Breast epithelium (tissue), 4 donors: ENCODE measurements around the gene SLC29A2. TPM values are rescaled to one million over a fixed set of nuclear protein-coding genes. Genes with fewer than 3 reads are reported as not detected.

ENCODE experiments used
- DNase-seq, 2 donors: peaks; one replicate each; pipeline ENCODE4 v3.0.0-alpha.2; 2019; ENCODE audit warnings: low spot score in 2 of 2
- H3K27ac ChIP-seq, 2 donors: fragments of 200-600 bp; sonication (generic) in 1 of 2; one replicate each; pipeline ENCODE4 v1.5.1; 2016 to 2019; ENCODE audit warnings: mild to moderate bottlenecking in 1 of 2
- H3K27me3 ChIP-seq, 2 donors: fragments of 200-600 bp; sonication (generic) in 1 of 2; one replicate each; pipeline versions ENCODE4 v1.5.1 to v1.6.0; 2017 to 2019; ENCODE audit warnings: control low read depth in 1 of 2, mild to moderate bottlenecking in 1 of 2
- H3K36me3 ChIP-seq: fragments of 200-600 bp; one replicate; pipeline ENCODE4 v1.5.1; 2019
- H3K4me1 ChIP-seq, 2 donors: fragments of 200-600 bp; sonication (generic); one replicate each; pipeline ENCODE4 v1.5.1; 2016 to 2019; ENCODE audit warnings: control low read depth in 1 of 2
- H3K4me3 ChIP-seq, 3 donors: fragments of 200-600 bp; sonication (generic); 1 replicate in 2 of 3; 2 replicates in 1 of 3; pipeline ENCODE4 v1.5.1; 2016 to 2019; ENCODE audit warnings: mild to moderate bottlenecking in 3 of 3, moderate library complexity in 2 of 3
- H3K9me3 ChIP-seq, 2 donors: fragments of 200-600 bp; sonication (generic) in 1 of 2; one replicate each; pipeline ENCODE4 v1.5.1; 2016 to 2019; ENCODE audit warnings: control low read depth in 1 of 2
- CTCF ChIP-seq, 3 donors: fragments of 450-650 bp; IDR thresholded peaks; one replicate each; pipeline ENCODE4 v1.5.1; 2016 to 2017; ENCODE audit warnings: antibody characterized with exemption in 3 of 3, mild to moderate bottlenecking in 3 of 3, moderate library complexity in 3 of 3
- POLR2A ChIP-seq: fragments of 450-650 bp; IDR thresholded peaks from one replicate; pipeline ENCODE4 v1.6.1; 2016; ENCODE audit warnings: antibody characterized with exemption, mild to moderate bottlenecking, moderate library complexity
- POLR2AphosphoS5 ChIP-seq, 3 donors: sonication (generic); formaldehyde crosslinking; IDR thresholded peaks; one replicate each; pipeline ENCODE4 v1.6.1; 2017; ENCODE audit warnings: antibody characterized with exemption in 3 of 3
- intact Hi-C: fragments of 100-400 bp; cut with DNase I; formaldehyde crosslinking; loops from one replicate; pipeline ENCODE4 v1.15.1; 2023; ENCODE audit warnings: low total_unique reads
- total RNA-seq, 3 donors: library from RNA; depleted of rRNA; stranded (reverse); fragments of >200 nt; gene quantifications; one replicate each; pipeline ENCODE4 v1.1.0, GENCODE V29; 2016

SLC29A2 gene
- total RNA-seq, 3 donors from 2014 or later: 4.9 to 7.5 (median 6.4) TPM

GRCh38 chr11:66317322-66317722 lies 54.2 kb downstream of the SLC29A2 start:
- H3K4me1 ChIP-seq: peaks cover 14 to 16% of the 10 kb centered on the region in 2 donors
- intact Hi-C loops: no loop called here
- peak overlapping the region; percentile 67 to 95 for H3K27ac ChIP-seq
- H3K36me3 ChIP-seq: no peaks in the 10 kb centered on the region
- H3K4me3 ChIP-seq: peak overlapping the region; percentile 53 to 77 (median 64)
- TF ChIP-seq POLR2AphosphoS5 (IDR thresholded peaks at IDR 0.05): no peak
- TF ChIP-seq POLR2A: no peak
- no peak for TF ChIP-seq CTCF (IDR thresholded peaks at IDR 0.05)
- no peaks in the 10 kb centered on the region for H3K9me3 ChIP-seq
- peaks cover 3% of the 10 kb centered on the region in 2 donors for H3K27me3 ChIP-seq
- no peak for DNase-seq

GRCh38 chr11:66316849-66317251 lies 54.7 kb downstream of the SLC29A2 start, which contains the start of gene CD248:
Gene CD248 (minus strand): TSS chr11:66317044. CDS start chr11:66317027, 17 bp downstream.
- Histone ChIP-seq H3K4me3 (peak within 1 kb of the TSS; percentile 53 to 77 (median 64)), H3K36me3 (no peaks in the 10 kb centered on the region), H3K9me3 (no peaks in the 10 kb centered on the region), H3K27me3 (peaks cover 3% of the 10 kb centered on the region in 2 donors), H3K27ac (peak within 1 kb of the TSS; percentile 67 to 95), H3K4me1 (peaks cover 13 to 14% of the 10 kb centered on the region in 2 donors)
- intact Hi-C loops: no loop called here
- TF ChIP-seq POLR2A: no peak
- no peak for TF ChIP-seq POLR2AphosphoS5 (IDR thresholded peaks at IDR 0.05)
- TF ChIP-seq CTCF (IDR thresholded peaks at IDR 0.05): no peak
- no peak for DNase-seq

- Histone ChIP-seq H3K36me3 (no peaks in the 10 kb centered on the region), H3K4me1 (peaks cover 13 to 14% of the 10 kb centered on the region in 2 donors), H3K27me3 (peaks cover 3% of the 10 kb centered on the region in 2 donors), H3K9me3 (no peaks in the 10 kb centered on the region), H3K4me3 (peak overlapping the region; percentile 53 to 77 (median 64)), H3K27ac (peak overlapping the region; percentile 67 to 95)
- intact Hi-C loops: no loop called here
- no peak for DNase-seq
- no peak for TF ChIP-seq POLR2A
- TF ChIP-seq POLR2AphosphoS5 (IDR thresholded peaks at IDR 0.05): no peak
- no peak for TF ChIP-seq CTCF (IDR thresholded peaks at IDR 0.05)
Measured at GRCh38 chr11:66315921-66316811, 55.4 kb downstream of the SLC29A2 start.

- H3K36me3 ChIP-seq: no peaks in the 10 kb centered on the region
- intact Hi-C loops: no loop called here
- no peaks in the 10 kb centered on the region for H3K9me3 ChIP-seq
- no peak for DNase-seq
- peak overlapping the region; percentile 30 to 95 for H3K27ac ChIP-seq
- peaks cover 13 to 14% of the 10 kb centered on the region in 2 donors for H3K4me1 ChIP-seq
- peak overlapping the region; percentile 53 to 77 (median 64) for H3K4me3 ChIP-seq
- peaks cover 3% of the 10 kb centered on the region in 2 donors for H3K27me3 ChIP-seq
- TF ChIP-seq CTCF (IDR thresholded peaks at IDR 0.05) (no peak), POLR2AphosphoS5 (IDR thresholded peaks at IDR 0.05) (no peak), POLR2A (no peak)
Measured at GRCh38 chr11:66315498-66315885, 56.1 kb downstream of the SLC29A2 start.
